SK-N-MC (cell line): ENCODE results near the gene TRIM41.

Experiments used
- EZH2 ChIP-seq: fragments of 200-600 bp; sonication (generic); IDR thresholded peaks from one replicate; pipeline ENCODE4 v1.6.1; 2017; ENCODE audit warnings: antibody characterized with exemption
- POLR2AphosphoS5 ChIP-seq: IDR thresholded peaks from 2 replicates; pipeline ENCODE4 v1.6.1; 2012; ENCODE audit warnings: mild to moderate bottlenecking, low read depth, low read length, borderline replicate concordance

- TF ChIP-seq EZH2 (no peak), POLR2AphosphoS5 (no peak)
Measured at GRCh38 chr5:181200816-181201215, 22.3 kb upstream of the TRIM41 start.
